ENCODE data around the gene HOXD9.

The HOXD9 gene

GRCh38 chr2:176127774-176128072, 5.2 kb downstream of the HOXD9 start:
- H3K4me3 ChIP-seq (replicated peaks; ENCODE audit: insufficient read depth, low read length), result no peak overlapping the region
- no peak overlapping the region for H3K27ac ChIP-seq (replicated peaks)
- H3K27me3 ChIP-seq (ENCODE audit: insufficient read depth, poor library complexity, severe bottlenecking), result peaks cover 87% of the 10 kb centered on the region
- DNase-seq (ENCODE audit: low read depth in 1 of 2, low spot score in 1 of 2), result no peak
- TF ChIP-seq GABPA (IDR thresholded peaks at IDR 0.05; ENCODE audit: low read depth), result no peak
- no peak for TF ChIP-seq POLR2AphosphoS5 (IDR thresholded peaks at IDR 0.05; ENCODE audit: low read depth)
- TF ChIP-seq, protein P1, sequence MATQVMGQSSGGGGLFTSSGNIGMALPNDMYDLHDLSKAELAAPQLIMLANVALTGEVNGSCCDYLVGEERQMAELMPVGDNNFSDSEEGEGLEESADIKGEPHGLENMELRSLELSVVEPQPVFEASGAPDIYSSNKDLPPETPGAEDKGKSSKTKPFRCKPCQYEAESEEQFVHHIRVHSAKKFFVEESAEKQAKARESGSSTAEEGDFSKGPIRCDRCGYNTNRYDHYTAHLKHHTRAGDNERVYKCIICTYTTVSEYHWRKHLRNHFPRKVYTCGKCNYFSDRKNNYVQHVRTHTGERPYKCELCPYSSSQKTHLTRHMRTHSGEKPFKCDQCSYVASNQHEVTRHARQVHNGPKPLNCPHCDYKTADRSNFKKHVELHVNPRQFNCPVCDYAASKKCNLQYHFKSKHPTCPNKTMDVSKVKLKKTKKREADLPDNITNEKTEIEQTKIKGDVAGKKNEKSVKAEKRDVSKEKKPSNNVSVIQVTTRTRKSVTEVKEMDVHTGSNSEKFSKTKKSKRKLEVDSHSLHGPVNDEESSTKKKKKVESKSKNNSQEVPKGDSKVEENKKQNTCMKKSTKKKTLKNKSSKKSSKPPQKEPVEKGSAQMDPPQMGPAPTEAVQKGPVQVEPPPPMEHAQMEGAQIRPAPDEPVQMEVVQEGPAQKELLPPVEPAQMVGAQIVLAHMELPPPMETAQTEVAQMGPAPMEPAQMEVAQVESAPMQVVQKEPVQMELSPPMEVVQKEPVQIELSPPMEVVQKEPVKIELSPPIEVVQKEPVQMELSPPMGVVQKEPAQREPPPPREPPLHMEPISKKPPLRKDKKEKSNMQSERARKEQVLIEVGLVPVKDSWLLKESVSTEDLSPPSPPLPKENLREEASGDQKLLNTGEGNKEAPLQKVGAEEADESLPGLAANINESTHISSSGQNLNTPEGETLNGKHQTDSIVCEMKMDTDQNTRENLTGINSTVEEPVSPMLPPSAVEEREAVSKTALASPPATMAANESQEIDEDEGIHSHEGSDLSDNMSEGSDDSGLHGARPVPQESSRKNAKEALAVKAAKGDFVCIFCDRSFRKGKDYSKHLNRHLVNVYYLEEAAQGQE (IDR thresholded peaks at IDR 0.05; ENCODE audit: insufficient replicate concordance, low read depth), result no peak
- no peak for TF ChIP-seq SPI1 (IDR thresholded peaks at IDR 0.05; ENCODE audit: borderline replicate concordance, low read depth)
- TF ChIP-seq, protein P2, sequence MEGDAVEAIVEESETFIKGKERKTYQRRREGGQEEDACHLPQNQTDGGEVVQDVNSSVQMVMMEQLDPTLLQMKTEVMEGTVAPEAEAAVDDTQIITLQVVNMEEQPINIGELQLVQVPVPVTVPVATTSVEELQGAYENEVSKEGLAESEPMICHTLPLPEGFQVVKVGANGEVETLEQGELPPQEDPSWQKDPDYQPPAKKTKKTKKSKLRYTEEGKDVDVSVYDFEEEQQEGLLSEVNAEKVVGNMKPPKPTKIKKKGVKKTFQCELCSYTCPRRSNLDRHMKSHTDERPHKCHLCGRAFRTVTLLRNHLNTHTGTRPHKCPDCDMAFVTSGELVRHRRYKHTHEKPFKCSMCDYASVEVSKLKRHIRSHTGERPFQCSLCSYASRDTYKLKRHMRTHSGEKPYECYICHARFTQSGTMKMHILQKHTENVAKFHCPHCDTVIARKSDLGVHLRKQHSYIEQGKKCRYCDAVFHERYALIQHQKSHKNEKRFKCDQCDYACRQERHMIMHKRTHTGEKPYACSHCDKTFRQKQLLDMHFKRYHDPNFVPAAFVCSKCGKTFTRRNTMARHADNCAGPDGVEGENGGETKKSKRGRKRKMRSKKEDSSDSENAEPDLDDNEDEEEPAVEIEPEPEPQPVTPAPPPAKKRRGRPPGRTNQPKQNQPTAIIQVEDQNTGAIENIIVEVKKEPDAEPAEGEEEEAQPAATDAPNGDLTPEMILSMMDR (IDR thresholded peaks at IDR 0.05; ENCODE audit: insufficient read depth, low read length), result no peak

DNA sequence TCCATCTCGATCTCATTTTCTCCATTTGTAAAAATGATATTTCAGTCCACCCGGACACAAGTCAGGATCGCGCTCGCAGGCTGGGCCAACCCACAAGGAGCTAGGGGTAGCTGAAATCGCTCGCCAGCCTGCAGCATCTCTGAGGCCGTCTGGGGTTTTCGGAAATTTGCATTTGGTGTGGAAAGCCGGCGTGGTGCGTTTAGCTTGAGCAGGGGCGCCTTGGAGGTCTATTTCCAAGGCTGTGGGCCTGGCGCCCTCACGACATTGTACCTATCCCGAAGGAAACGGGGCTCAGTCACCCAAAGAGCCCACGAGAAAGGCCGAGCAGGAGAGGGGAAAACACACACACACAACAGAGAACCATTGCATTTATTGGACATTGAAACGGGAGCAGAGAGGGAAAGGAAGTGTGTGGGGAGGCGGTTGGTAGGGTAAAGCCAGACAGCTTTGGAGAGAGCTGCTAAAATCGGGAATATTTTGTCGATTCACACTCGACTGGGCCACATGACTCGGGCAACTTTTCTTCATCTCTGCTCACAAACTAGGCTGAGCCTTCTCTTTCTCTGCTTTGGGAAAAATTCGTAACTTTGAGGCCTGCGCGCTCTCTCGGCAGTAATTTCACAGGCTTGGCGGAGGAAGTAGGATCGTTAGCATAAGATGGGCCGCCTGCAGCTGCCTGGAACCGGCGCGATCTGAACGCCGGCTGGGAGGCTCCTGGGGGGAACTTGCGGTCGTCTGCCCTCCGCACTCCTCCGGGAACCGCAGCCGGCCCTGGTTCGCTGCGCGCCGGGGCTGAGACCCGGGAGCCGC, 5.9 kb downstream of the HOXD9 start:
- Histone ChIP-seq H3K27me3 (ENCODE audit: insufficient read depth, poor library complexity, severe bottlenecking) (peaks cover 88% of the 10 kb centered on the region), H3K4me3 (replicated peaks; ENCODE audit: insufficient read depth, low read length) (no peak overlapping the region), H3K27ac (replicated peaks) (no peak overlapping the region)
- TF ChIP-seq, protein P2 (IDR thresholded peaks at IDR 0.05; ENCODE audit: insufficient read depth, low read length), result no peak
- TF ChIP-seq GABPA (IDR thresholded peaks at IDR 0.05; ENCODE audit: low read depth), result no peak
- no peak for TF ChIP-seq SPI1 (IDR thresholded peaks at IDR 0.05; ENCODE audit: borderline replicate concordance, low read depth)
- TF ChIP-seq, protein P1 (IDR thresholded peaks at IDR 0.05; ENCODE audit: insufficient replicate concordance, low read depth), result no peak
- no peak for TF ChIP-seq POLR2AphosphoS5 (IDR thresholded peaks at IDR 0.05; ENCODE audit: low read depth)
- peak in 1 of 2 experiments; percentile 30 for DNase-seq (ENCODE audit: low read depth in 1 of 2, low spot score in 1 of 2)

DNA sequence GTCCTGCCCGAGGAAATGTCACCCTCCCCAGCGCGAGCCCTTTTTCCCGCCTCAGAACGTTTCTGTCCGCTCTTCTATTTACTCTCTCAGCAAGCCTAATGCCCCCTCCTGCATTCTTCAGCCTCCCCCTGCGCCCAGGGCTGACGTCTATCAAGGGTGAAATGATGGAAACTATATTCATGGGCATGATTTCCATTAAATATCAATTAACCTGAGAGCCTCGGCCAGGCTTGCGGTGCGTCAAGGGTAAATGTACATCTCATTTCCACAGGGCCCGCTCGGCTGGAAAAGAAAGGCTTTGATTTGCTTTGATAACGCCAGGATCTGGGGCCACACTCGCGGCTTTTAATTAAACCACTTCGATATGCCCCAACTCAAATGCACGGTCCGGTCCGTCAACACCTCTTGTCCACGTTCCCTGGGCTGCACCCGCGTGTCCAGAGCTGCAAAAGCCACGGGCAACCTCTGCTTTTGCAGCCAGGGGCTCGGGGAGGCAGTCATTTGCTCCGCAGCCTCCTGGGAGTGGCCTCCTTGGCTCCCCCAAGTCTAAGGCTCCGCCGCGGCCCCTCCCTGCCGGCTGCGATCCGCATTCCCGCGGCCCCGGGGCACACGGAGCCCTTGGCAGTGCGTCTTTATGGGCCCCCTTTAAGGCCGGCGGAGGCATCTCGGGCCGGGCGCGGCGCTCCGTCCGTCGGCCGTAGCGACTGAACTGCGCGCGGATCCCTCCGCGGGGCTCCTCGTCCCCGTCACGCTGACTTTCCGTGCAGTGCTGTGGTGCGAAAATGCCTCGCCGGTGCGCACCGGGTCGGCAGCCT, 6.7 kb downstream of the HOXD9 start, which contains the start of gene HOXD8:
Gene HOXD8, plus strand, starts transcription at position 724 of the 815 bp plus-strand sequence. CDS start 662 bp downstream, outside the sequence.
- DNase-seq (ENCODE audit: low read depth in 1 of 2, low spot score in 1 of 2), result no peak
- H3K27me3 ChIP-seq (ENCODE audit: insufficient read depth, poor library complexity, severe bottlenecking), result peaks cover 84% of the 10 kb centered on the region
- no peak within 1 kb of the TSS for H3K27ac ChIP-seq (replicated peaks)
- 0 out of 2 replicates have a peak within 1 kb of the TSS, but pooled peaks have one; percentile 14 for H3K4me3 ChIP-seq (replicated peaks; ENCODE audit: insufficient read depth, low read length)
- TF ChIP-seq, protein P1 (IDR thresholded peaks at IDR 0.05; ENCODE audit: insufficient replicate concordance, low read depth), result no peak
- TF ChIP-seq, protein P2 (IDR thresholded peaks at IDR 0.05; ENCODE audit: insufficient read depth, low read length), result no peak
- TF ChIP-seq GABPA (IDR thresholded peaks at IDR 0.05; ENCODE audit: low read depth) (no peak), SPI1 (IDR thresholded peaks at IDR 0.05; ENCODE audit: borderline replicate concordance, low read depth) (no peak), POLR2AphosphoS5 (IDR thresholded peaks at IDR 0.05; ENCODE audit: low read depth) (no peak)

Data from HL-60 (cell line).